GM12891 (cell line): ENCODE data around the gene FAM217B.

ENCODE experiments used
- DNase-seq: peaks from one replicate; pipeline ENCODE4 v3.0.0; 2011; ENCODE audit warnings: low spot score; ENCODE audit not compliant: insufficient read length
- FAIRE-seq: peaks from 2 replicates; lab custom pipeline; 2011; peaks lifted over from hg19 to GRCh38; lab: Jason Lieb, UNC
- PAX5 ChIP-seq: IDR thresholded peaks from 2 replicates; pipeline ENCODE4 v1.6.1; 2011; ENCODE audit warnings: low read length, moderate library complexity, mild to moderate bottlenecking; ENCODE audit not compliant: insufficient read depth, severe bottlenecking
- POLR2A ChIP-seq: IDR thresholded peaks from 2 replicates; pipeline ENCODE4 v1.6.1; 2011; ENCODE audit warnings: low read depth, low read length, control low read depth
- POLR2AphosphoS5 ChIP-seq: IDR thresholded peaks from 2 replicates; pipeline ENCODE4 v1.6.1; 2011; ENCODE audit warnings: low read depth, low read length, control low read depth
- POU2F2 ChIP-seq: IDR thresholded peaks from 2 replicates; pipeline ENCODE4 v1.6.1; 2011; ENCODE audit warnings: low read depth, mild to moderate bottlenecking, control low read depth, low read length, moderate library complexity
- SPI1 ChIP-seq: IDR thresholded peaks from 2 replicates; pipeline ENCODE4 v1.6.1; 2011; ENCODE audit warnings: low read depth, low read length, control low read depth
- TAF1 ChIP-seq: IDR thresholded peaks from 2 replicates; pipeline ENCODE4 v1.6.1; 2011; ENCODE audit warnings: low read depth, low read length, control low read depth

FAM217B gene

DNA sequence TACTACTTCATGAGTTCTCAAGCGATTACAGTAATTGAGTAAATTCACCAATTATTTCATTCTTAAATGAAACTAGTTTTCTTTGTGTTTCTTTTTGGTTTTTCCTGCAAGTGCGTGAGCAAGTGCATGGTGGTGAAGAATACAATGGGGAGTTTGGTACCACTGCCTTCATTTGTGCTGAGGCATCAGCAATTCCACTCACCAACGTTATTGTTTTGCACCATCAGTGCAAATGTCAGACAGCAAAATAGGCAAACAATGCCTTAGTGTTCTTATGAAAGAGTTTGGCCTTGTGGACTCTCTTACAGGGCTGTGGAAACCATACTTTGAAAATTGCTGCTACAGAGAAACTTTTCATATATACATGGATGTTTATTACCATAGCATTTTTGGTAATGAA, 26.2 kb downstream of the FAM217B start:
- FAIRE-seq (no peak), DNase-seq (no peak)
- no peak for TF ChIP-seq POLR2AphosphoS5
- no peak for TF ChIP-seq POLR2A
- no peak for TF ChIP-seq PAX5
- no peak for TF ChIP-seq SPI1
- no peak for TF ChIP-seq POU2F2
- TF ChIP-seq TAF1 = no peak

DNA sequence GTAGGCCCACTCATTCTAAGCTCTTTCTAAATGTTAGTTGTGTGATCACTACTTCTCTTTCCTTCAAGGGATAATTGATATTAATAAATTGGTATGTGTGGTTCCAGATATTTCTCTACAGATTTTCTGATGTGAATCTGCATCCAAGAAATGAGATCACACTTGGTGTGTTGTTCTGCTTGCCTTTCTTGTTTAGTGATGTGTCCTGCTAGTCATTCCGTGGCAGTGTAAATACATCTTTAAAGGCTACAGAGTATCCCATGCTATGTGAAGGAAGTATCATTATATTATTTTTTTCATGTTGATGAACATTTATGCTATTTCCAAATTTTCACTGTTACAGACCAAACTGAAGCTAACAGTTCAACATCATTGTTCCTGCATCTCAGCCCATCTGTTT, 31.2 kb downstream of the FAM217B start:
- TF ChIP-seq POLR2AphosphoS5 (no peak), SPI1 (no peak), POLR2A (no peak), PAX5 (no peak), TAF1 (no peak)
- no peak for FAIRE-seq
- no peak for DNase-seq

DNA sequence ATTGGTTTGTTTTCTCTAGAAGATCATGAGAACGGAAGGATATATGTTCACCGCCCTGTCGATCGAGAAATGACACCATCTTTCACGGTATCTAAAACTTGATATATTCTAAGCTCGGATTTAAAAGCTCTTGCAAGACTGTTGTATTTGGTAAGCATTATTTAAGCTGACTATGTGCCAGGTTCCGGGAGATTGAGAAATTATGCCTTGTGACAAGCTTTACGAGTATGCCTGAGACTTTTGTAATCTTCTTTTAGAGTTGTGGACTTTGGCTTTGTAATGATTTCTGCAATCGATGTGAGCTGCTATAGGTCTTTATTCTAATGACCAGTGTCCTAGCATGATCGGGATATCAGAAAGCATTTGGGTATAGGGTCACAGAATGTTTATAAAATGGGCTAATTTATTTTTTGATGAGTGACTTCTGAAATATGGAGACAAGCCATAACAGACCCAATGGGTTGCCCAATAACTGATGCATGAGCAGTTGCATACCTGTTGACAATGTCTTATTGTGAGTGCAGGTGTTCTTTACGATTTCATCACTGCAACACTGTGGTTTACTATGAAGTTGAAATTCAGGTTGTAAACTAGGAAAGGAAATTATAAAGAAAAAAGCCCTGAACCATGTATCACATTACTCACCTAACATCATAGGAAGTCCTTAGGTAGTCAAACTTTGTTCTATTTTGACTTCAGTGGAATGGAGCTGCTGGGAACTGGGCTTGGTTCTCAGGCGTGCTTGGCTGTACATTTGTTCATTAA, 32.0 kb downstream of the FAM217B start:
- no peak for DNase-seq
- FAIRE-seq = no peak
- TF ChIP-seq POU2F2 (no peak), SPI1 (no peak), TAF1 (no peak), POLR2AphosphoS5 (no peak), PAX5 (no peak), POLR2A (no peak)

- FAIRE-seq (no peak), DNase-seq (no peak)
- no peak for TF ChIP-seq POLR2A
- TF ChIP-seq POLR2AphosphoS5 = no peak
- no peak for TF ChIP-seq POU2F2
- no peak for TF ChIP-seq TAF1
- TF ChIP-seq SPI1 = no peak
- TF ChIP-seq PAX5 = no peak
These were observed 36.1 kb downstream of the FAM217B start for GRCh38 chr20:59976156-59976782.

- TF ChIP-seq POU2F2 (no peak), PAX5 (no peak), POLR2AphosphoS5 (no peak), SPI1 (no peak), TAF1 (no peak)
These were observed 36.9 kb downstream of the FAM217B start for GRCh38 chr20:59977086-59977485.

DNA sequence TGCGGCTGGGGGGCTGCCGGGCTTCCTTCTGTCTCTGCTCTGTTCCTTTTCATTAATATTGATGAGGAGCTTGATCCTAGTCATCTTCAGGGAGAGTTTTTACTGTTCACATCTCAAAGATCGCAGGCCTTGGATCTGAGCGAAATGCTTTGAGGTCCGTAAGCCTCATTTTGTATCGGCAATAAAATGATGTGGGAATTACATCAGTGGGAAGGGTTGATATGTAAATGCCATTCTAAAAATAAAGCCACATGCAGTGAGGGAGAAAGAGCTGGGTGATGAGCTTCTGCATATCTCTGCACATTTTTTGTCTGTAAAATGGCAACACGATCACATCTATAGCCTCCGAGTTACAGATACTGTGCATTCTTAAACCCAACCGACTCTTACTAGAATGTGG, 42.9 kb downstream of the FAM217B start:
- TF ChIP-seq POLR2A (no peak), POU2F2 (no peak), SPI1 (no peak), PAX5 (no peak), TAF1 (no peak), POLR2AphosphoS5 (no peak)
- DNase-seq (no peak), FAIRE-seq (no peak)

More at GRCh38 chr20:59977086-59977485, 36.9 kb downstream of the FAM217B start:
- no peak for DNase-seq
- no peak for FAIRE-seq

- no peak for FAIRE-seq
- no peak for TF ChIP-seq POLR2AphosphoS5
- TF ChIP-seq TAF1 = no peak
- no peak for TF ChIP-seq SPI1
- no peak for TF ChIP-seq POU2F2
- no peak for TF ChIP-seq POLR2A
- no peak for TF ChIP-seq PAX5
- no peak for DNase-seq
These were observed 44.4 kb downstream of the FAM217B start for GRCh38 chr20:59984541-59984940.

- FAIRE-seq = no peak
- DNase-seq = no peak
These were observed 45.0 kb downstream of the FAM217B start for GRCh38 chr20:59985164-59985563.

GRCh38 chr20:59985864-59986263, 45.7 kb downstream of the FAM217B start:
- FAIRE-seq (no peak), DNase-seq (no peak)
- TF ChIP-seq PAX5 = no peak
- TF ChIP-seq POU2F2 = no peak
- TF ChIP-seq POLR2AphosphoS5 = no peak

More at GRCh38 chr20:59985164-59985563, 45.0 kb downstream of the FAM217B start:
- TF ChIP-seq POU2F2 (no peak), POLR2A (no peak), PAX5 (no peak), TAF1 (no peak), SPI1 (no peak), POLR2AphosphoS5 (no peak)

DNA sequence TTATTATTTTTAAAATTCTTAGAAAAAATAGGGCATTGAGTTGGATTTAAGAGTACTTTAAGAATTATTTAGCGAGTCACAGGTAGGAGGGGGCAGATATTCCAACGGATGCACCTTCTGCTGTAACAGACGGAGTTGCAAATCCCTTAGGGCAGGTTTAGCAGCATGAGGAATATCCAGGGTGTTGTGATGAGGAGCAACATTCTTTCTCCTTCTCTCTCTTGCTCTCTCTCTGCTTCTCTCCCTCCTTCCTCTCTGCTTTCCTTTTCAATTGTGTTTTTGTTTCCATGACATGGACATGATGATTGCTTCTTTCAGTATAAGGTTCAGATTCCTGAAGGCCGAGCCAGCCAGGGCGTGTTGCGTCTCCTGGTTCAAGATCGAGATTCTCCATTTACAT, 46.9 kb downstream of the FAM217B start:
- TF ChIP-seq POU2F2 = no peak
- no peak for TF ChIP-seq PAX5
- TF ChIP-seq TAF1 = no peak
- TF ChIP-seq POLR2A = no peak
- FAIRE-seq = no peak
- DNase-seq = no peak
